ENCODE results near the gene ATP5MG. TPM values are rescaled to one million over a fixed set of nuclear protein-coding genes. Genes with fewer than 3 reads are reported as not detected.

Gene ATP5MG
- total RNA-seq, 2 donors from 2014 or later = 214 to 283 TPM

DNA sequence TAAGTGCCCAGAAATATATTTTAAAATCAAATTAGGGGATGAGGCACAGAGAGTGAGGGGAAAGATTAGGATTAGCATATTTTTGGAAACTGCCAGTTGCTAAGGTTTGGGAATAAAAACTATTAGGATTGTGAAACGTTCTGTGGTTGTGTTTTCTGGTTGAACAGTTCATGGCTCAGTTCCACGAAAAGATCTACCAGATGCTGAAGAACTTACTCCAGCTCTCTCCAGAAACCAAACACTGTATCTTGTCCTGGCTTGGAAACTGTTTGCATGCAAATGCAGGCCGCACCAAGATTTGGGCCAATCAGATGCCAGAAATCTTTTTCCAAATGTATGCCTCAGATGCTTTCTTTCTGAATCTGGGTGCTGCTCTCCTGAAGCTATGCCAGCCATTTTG, 26.7 kb upstream of the ATP5MG start:
- DNase-seq = no peak
- Histone ChIP-seq H3K9ac (ENCODE audit: extremely low read depth, low read length, poor library complexity, severe bottlenecking) (no peak overlapping the region), H3K4me1 (ENCODE audit: control insufficient read depth, insufficient read depth, low read length) (peaks cover 3% of the 10 kb centered on the region), H3K9me3 (ENCODE audit: control insufficient read depth, low read length) (no peaks in the 10 kb centered on the region), H3K27me3 (ENCODE audit: control insufficient read depth, insufficient read depth, low read length, poor library complexity, severe bottlenecking) (no peaks in the 10 kb centered on the region), H3K27ac (ENCODE audit: low read depth, low read length) (no peak overlapping the region), H3K36me3 (ENCODE audit: control insufficient read depth, insufficient read depth, low read length) (peaks cover 80% of the 10 kb centered on the region), H3K4me3 (ENCODE audit: low read length) (no peak overlapping the region)
- Mint-ChIP-seq H3K9me3 (no peaks in the 10 kb centered on the region), H3K4me1 (no peaks in the 10 kb centered on the region), H3K27ac (no peak overlapping the region), H3K36me3 (ENCODE audit: low read depth) (peaks cover 71% of the 10 kb centered on the region), H3K27me3 (ENCODE audit: insufficient read depth) (no peaks in the 10 kb centered on the region), H3K4me3 (no peak overlapping the region)
- TF ChIP-seq, protein P1, sequence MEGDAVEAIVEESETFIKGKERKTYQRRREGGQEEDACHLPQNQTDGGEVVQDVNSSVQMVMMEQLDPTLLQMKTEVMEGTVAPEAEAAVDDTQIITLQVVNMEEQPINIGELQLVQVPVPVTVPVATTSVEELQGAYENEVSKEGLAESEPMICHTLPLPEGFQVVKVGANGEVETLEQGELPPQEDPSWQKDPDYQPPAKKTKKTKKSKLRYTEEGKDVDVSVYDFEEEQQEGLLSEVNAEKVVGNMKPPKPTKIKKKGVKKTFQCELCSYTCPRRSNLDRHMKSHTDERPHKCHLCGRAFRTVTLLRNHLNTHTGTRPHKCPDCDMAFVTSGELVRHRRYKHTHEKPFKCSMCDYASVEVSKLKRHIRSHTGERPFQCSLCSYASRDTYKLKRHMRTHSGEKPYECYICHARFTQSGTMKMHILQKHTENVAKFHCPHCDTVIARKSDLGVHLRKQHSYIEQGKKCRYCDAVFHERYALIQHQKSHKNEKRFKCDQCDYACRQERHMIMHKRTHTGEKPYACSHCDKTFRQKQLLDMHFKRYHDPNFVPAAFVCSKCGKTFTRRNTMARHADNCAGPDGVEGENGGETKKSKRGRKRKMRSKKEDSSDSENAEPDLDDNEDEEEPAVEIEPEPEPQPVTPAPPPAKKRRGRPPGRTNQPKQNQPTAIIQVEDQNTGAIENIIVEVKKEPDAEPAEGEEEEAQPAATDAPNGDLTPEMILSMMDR (conservative IDR thresholded peaks at IDR 0.05) = no peak
- 82 to 95% methylated on average over 2 to 3 of the region's 3 CpGs for WGBS, 2 experiments (ENCODE audit: insufficient coverage in 1 of 2, insufficient read length in 1 of 2)

DNA sequence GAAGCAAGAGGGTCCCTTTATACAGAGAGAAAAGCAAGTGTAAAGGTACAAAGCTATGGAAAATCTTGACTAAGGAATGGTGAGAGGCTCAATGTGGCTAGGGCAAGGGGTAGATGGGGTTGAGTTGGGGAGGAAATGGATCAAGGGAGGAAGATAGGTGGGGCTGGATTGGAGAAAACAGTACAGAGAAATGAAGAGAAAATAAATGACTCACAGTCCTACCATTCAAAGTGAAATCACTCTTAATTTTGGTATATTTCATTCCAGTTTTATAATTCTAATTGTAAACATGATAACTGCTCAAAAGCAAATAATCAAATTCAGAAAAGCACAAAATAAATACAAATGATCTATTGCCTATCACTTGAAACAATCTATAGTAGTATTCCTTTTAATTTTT, 25.4 kb upstream of the ATP5MG start:
- H3K4me1 ChIP-seq (ENCODE audit: control insufficient read depth, insufficient read depth, low read length) = peaks cover 3% of the 10 kb centered on the region
- Mint-ChIP-seq H3K36me3 (ENCODE audit: low read depth) (peaks cover 65% of the 10 kb centered on the region), H3K4me3 (no peak overlapping the region), H3K9me3 (no peaks in the 10 kb centered on the region), H3K27me3 (ENCODE audit: insufficient read depth) (no peaks in the 10 kb centered on the region), H3K27ac (no peak overlapping the region), H3K4me1 (no peaks in the 10 kb centered on the region)
- H3K9me3 ChIP-seq (ENCODE audit: control insufficient read depth, low read length) = no peaks in the 10 kb centered on the region
- TF ChIP-seq, protein P1 (conservative IDR thresholded peaks at IDR 0.05) = no peak
- no peaks in the 10 kb centered on the region for H3K27me3 ChIP-seq (ENCODE audit: control insufficient read depth, insufficient read depth, low read length, poor library complexity, severe bottlenecking)
- no peak overlapping the region for H3K9ac ChIP-seq (ENCODE audit: extremely low read depth, low read length, poor library complexity, severe bottlenecking)
- H3K27ac ChIP-seq (ENCODE audit: low read depth, low read length) = no peak overlapping the region
- no peak for DNase-seq
- peaks cover 73% of the 10 kb centered on the region for H3K36me3 ChIP-seq (ENCODE audit: control insufficient read depth, insufficient read depth, low read length)
- H3K4me3 ChIP-seq (ENCODE audit: low read length) = no peak overlapping the region

DNA sequence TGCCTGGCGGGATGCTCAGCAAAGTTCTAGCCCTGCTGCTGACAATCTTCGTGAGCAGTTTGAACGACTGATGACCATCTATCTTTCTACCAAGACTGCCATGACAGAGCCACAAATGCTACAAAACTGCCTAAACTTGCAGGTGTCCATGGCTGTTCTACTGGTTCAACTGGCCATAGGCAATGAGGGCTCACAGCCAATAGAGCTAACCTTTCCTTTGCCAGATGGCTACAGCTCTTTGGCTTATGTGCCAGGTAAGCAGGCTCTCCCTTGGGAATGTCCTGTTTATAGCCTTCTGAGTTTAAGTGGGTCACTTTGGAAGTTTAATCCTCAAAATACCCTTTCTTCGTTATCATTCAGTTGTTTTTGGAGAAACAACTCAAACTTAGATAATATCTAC, 21.9 kb upstream of the ATP5MG start:
- Mint-ChIP-seq H3K36me3 (ENCODE audit: low read depth) (peaks cover 49% of the 10 kb centered on the region), H3K27ac (peak overlapping the region; percentile 62), H3K27me3 (ENCODE audit: insufficient read depth) (no peaks in the 10 kb centered on the region), H3K4me1 (peaks cover 7% of the 10 kb centered on the region), H3K9me3 (no peaks in the 10 kb centered on the region), H3K4me3 (no peak overlapping the region)
- Histone ChIP-seq H3K27ac (ENCODE audit: low read depth, low read length) (no peak overlapping the region), H3K4me1 (ENCODE audit: control insufficient read depth, insufficient read depth, low read length) (peaks cover 7% of the 10 kb centered on the region), H3K9me3 (ENCODE audit: control insufficient read depth, low read length) (no peaks in the 10 kb centered on the region), H3K9ac (ENCODE audit: extremely low read depth, low read length, poor library complexity, severe bottlenecking) (no peak overlapping the region), H3K27me3 (ENCODE audit: control insufficient read depth, insufficient read depth, low read length, poor library complexity, severe bottlenecking) (no peaks in the 10 kb centered on the region), H3K4me3 (ENCODE audit: low read length) (no peak overlapping the region), H3K36me3 (ENCODE audit: control insufficient read depth, insufficient read depth, low read length) (peaks cover 66% of the 10 kb centered on the region)
- TF ChIP-seq, protein P1 (conservative IDR thresholded peaks at IDR 0.05) = no peak
- WGBS, 2 experiments (ENCODE audit: insufficient coverage in 1 of 2, insufficient read length in 1 of 2) = 88 to 100% methylated on average over 3 to 4 of the region's 4 CpGs
- DNase-seq = no peak
